ENCODE data around the gene CEND1.

Gene CEND1

GRCh38 chr11:791658-792534, 2.0 kb upstream of the CEND1 start:
- no peak for TF ChIP-seq CTCF (IDR thresholded peaks at IDR 0.05; ENCODE audit: low read depth, low read length)
- TF ChIP-seq POLR2A (IDR thresholded peaks at IDR 0.05; ENCODE audit: extremely low read depth, insufficient read length) = no peak
- TF ChIP-seq, protein P1, sequence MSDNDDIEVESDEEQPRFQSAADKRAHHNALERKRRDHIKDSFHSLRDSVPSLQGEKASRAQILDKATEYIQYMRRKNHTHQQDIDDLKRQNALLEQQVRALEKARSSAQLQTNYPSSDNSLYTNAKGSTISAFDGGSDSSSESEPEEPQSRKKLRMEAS (IDR thresholded peaks at IDR 0.05; ENCODE audit: low read depth, low read length) = no peak
- no peak for TF ChIP-seq MYC (IDR thresholded peaks at IDR 0.05; ENCODE audit: low read depth, low read length)
- H3K4me3 ChIP-seq (ENCODE audit: low read depth, low read length) = no peak overlapping the region
- no peak for DNase-seq (ENCODE audit: low read depth)

DNA sequence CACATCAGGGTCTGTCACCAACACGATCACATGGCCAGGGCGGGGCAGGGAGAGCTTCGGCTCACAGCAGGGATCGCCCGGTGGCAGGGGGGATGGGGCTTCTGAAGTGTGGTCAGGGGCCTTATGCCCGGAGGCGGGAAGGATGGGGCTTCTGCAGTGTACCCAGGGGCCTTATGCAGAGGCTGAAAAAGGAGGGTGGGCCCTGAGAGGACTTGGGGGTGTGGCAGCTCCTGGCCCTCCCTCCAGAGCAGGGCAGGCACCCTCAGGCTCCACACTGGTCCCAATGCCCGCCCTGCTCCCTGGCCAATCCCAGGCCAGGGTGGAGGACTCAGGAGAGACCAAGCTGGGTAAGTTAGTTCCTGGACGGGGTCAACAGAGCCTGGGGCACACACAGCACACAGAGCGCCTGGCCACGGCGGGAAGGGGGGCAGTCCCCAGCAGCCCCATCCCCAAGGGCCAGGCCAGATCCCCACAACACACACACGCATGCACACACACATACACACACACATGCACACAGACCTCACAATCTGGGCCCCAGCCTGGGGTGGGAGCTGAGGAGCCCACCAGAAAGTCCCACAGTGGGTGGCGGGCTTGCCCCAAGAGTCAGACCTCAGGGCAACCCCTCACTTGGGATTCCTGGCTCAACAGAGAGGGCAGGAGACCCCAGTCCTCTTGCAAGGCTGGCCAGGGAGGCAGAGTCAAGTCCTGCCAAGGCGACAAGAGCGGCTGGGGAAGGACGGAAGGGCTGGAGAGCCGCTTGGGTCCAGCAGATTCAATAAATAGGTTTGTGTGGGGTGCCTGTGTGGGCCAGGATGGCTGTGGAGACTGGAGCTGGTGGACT, 1.1 kb upstream of the CEND1 start:
- H3K4me3 ChIP-seq (ENCODE audit: low read depth, low read length) = no peak overlapping the region
- DNase-seq (ENCODE audit: low read depth) = no peak
- TF ChIP-seq MYC (IDR thresholded peaks at IDR 0.05; ENCODE audit: low read depth, low read length) = no peak
- no peak for TF ChIP-seq POLR2A (IDR thresholded peaks at IDR 0.05; ENCODE audit: extremely low read depth, insufficient read length)
- TF ChIP-seq CTCF (IDR thresholded peaks at IDR 0.05; ENCODE audit: low read depth, low read length) = no peak
- TF ChIP-seq, protein P1 (IDR thresholded peaks at IDR 0.05; ENCODE audit: low read depth, low read length) = no peak

DNA sequence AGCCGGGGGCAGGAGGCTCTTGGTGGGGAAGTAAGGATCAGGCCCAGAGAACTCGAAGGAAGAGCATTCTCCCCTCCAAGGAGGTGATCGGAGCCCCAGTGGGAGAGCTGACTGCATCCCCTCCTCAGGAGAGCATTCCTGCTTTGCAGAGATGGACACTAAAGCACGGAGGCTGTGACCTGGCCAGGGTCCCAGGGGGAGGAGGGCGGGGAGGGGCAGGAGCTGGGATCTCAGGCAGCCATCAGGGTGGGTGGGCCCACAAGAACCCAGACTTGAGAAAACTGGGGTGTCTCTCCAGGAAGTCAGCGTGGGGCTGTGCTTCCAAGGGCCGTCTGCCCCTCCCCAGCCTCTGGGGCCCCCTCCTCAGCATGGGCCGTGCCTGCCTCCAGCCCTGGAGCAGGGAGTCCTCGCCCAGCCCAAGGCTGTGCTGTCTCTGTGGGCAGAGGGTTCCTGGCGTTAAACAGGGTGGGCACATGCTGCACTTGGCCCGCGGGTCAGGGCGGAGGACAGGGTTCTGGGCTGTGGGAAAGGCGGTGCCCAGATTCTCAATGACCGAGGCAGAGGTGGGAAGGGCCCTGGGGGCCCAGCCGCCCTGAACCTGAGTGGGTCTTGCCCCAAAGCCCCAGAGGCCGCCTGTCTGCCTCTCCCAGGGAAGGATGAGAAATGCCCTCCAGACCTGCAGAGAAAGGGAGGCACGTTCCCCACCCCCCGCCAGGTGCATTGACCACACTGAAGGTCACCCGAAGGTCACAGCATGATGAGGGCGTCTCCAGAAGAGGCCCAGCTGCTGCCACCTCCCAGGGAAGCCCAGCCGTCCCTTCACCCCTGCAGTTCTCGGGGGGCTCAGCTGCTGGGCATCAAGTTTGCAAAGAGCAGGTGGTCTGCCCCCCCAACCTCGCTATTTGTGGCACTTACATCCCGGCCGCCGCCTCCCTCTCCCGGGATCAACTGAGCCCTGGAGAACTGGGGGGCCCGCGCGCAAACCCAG, 643 bp downstream of the CEND1 start:
- no peak overlapping the region for H3K4me3 ChIP-seq (ENCODE audit: low read depth, low read length)
- no peak for DNase-seq (ENCODE audit: low read depth)

DNA sequence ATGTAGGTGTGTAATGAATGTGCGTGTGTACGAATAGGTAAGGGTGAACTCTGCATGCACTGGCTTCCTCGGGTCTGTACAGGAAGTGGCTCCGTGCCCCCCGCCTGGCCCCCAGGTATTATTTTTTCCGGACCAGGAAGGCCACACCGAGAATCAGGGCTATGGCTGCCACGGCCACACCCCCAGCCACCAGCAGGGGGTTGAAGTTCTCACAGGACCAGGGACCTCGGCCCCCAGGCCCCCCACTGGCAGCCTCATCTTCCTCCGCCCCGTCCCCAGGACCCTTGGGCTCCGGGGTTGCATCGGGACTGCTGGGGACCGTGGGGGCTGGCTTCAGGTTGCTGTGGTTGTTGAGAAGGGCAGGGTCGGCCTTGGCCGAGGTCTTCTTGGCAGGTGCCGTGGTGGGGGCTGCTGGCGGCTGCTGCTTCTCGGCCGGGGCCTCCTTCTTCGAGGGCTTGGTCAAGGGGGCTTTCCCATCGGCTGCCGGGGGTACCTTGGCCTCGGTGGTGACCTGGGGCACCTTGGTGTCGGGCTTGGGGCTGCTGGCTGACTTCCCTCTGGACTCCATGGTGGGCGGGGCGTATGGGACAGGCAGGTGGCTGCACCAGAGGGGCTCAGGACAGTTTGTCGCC, 1.8 kb downstream of the CEND1 start:
- H3K4me3 ChIP-seq (ENCODE audit: low read depth, low read length) = no peak overlapping the region
- TF ChIP-seq, protein P1 (IDR thresholded peaks at IDR 0.05; ENCODE audit: low read depth, low read length) = no peak
- TF ChIP-seq MYC (IDR thresholded peaks at IDR 0.05; ENCODE audit: low read depth, low read length) (no peak), POLR2A (IDR thresholded peaks at IDR 0.05; ENCODE audit: extremely low read depth, insufficient read length) (no peak), CTCF (IDR thresholded peaks at IDR 0.05; ENCODE audit: low read depth, low read length) (no peak)
- no peak for DNase-seq (ENCODE audit: low read depth)

More for the DNA sequence above, 643 bp downstream of the CEND1 start:
- TF ChIP-seq POLR2A (IDR thresholded peaks at IDR 0.05; ENCODE audit: extremely low read depth, insufficient read length) (no peak), CTCF (IDR thresholded peaks at IDR 0.05; ENCODE audit: low read depth, low read length) (no peak), MYC (IDR thresholded peaks at IDR 0.05; ENCODE audit: low read depth, low read length) (no peak)
- TF ChIP-seq, protein P1 (IDR thresholded peaks at IDR 0.05; ENCODE audit: low read depth, low read length) = no peak
